Progenitor cell of endocrine pancreas (in vitro differentiated cells): Measurements from ENCODE around the gene CTRB2. TPM values are rescaled to one million over a fixed set of nuclear protein-coding genes. Genes with fewer than 3 reads are reported as not detected.
"Not testable (repeated sequence)": the region's sequence is repeated elsewhere in the genome, so short reads cannot be mapped to it uniquely, and the experiment has no call there.

Source experiments
- DNase-seq: peaks from one replicate; pipeline ENCODE4 v3.0.0; 2021; ENCODE audit warnings: low spot score; ENCODE audit not compliant: unreplicated experiment
- H3K27ac Mint-ChIP-seq: 2 replicates; pipeline ENCODE4 v1.8.0; 2021; ENCODE audit warnings: mild to moderate bottlenecking, moderate library complexity, mixed read lengths
- H3K27me3 Mint-ChIP-seq: 2 replicates; pipeline ENCODE4 v1.8.0; 2021; ENCODE audit warnings: mixed read lengths
- H3K36me3 Mint-ChIP-seq: 2 replicates; pipeline ENCODE4 v1.8.0; 2022; ENCODE audit warnings: mixed read lengths; ENCODE audit not compliant: insufficient read depth
- H3K4me1 Mint-ChIP-seq: 2 replicates; pipeline ENCODE4 v1.8.0; 2021; ENCODE audit warnings: low read depth, mixed read lengths
- H3K4me3 Mint-ChIP-seq: 2 replicates; pipeline ENCODE4 v1.8.0; 2021; ENCODE audit warnings: low read depth, mild to moderate bottlenecking, moderate library complexity, mixed read lengths
- H3K9me3 Mint-ChIP-seq: 2 replicates; pipeline ENCODE4 v1.8.0; 2021; ENCODE audit warnings: low read depth, mixed read lengths
- total RNA-seq: library from RNA; stranded (reverse); gene quantifications from 2 replicates; pipeline ENCODE4 v1.2.1, GENCODE V29; 2021
- TF ChIP-seq, protein P1 (sequence below): fragments of 200-600 bp; sonication (generic); IDR thresholded peaks from one replicate; pipeline ENCODE4 v1.5.0; 2021; ENCODE audit warnings: antibody characterized with exemption, mild to moderate bottlenecking; ENCODE audit not compliant: unreplicated experiment

Gene CTRB2
- total RNA-seq, 1 donor from 2014 or later: 1.1 TPM

DNA sequence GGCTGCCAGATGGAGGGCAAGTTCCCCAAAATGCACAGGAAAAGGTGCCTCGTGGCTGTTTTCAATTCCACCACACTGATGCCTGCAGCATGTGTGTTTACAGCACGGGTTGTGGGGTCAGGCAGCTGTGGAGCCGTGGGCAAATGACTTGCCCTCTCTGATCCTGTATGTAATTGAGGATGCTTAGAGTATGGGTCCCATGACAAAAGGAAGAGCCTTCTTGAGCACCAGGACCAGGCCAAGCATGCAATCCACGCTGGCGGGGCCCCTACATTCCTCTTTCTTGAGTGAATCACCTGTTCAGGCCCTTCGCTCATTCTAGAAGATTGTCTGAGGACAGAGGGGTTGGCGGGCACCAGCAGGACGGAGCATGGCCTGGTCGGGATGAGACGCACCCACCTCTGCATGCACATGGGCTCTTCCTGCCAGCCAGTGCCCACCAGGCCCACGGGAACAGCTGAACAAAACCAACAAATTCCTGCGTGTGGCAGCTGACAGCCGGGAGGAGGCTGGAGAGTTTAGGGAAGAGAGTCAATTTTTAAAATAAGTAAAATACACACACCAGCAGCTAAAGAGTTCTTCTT, 1.4 kb upstream of the CTRB2 start:
- Mint-ChIP-seq H3K36me3 (no peaks in the 10 kb centered on the region), H3K27ac (no peak overlapping the region), H3K4me3 (no peak overlapping the region), H3K4me1 (no peaks in the 10 kb centered on the region), H3K9me3 (no peaks in the 10 kb centered on the region), H3K27me3 (no peaks in the 10 kb centered on the region)
- TF ChIP-seq, protein P1, sequence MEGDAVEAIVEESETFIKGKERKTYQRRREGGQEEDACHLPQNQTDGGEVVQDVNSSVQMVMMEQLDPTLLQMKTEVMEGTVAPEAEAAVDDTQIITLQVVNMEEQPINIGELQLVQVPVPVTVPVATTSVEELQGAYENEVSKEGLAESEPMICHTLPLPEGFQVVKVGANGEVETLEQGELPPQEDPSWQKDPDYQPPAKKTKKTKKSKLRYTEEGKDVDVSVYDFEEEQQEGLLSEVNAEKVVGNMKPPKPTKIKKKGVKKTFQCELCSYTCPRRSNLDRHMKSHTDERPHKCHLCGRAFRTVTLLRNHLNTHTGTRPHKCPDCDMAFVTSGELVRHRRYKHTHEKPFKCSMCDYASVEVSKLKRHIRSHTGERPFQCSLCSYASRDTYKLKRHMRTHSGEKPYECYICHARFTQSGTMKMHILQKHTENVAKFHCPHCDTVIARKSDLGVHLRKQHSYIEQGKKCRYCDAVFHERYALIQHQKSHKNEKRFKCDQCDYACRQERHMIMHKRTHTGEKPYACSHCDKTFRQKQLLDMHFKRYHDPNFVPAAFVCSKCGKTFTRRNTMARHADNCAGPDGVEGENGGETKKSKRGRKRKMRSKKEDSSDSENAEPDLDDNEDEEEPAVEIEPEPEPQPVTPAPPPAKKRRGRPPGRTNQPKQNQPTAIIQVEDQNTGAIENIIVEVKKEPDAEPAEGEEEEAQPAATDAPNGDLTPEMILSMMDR: no peak
- DNase-seq: no peak

DNA sequence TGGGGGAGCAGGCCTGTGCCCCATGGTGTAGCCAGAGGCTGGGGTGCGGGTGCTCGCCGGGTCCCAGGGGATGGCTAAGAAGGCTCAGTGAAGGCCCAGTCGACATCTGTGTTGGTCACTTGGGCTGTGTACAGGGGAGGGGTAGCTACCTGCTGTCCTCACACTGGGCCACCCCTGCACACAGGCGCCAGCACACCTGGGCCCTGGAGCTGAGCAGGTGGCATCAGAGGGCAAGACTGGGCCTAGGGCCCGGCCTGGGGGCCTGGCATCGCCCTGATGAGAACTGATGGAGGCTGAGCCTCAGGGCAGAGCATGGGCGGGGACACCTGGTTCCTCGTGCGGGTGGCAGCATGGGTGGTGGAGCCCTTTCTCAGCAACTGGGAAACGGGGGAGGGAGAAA, 870 bp upstream of the CTRB2 start:
- H3K4me3 Mint-ChIP-seq: no peak overlapping the region
- H3K27me3 Mint-ChIP-seq: no peaks in the 10 kb centered on the region
- DNase-seq: no peak
- H3K27ac Mint-ChIP-seq: no peak overlapping the region
- no peaks in the 10 kb centered on the region for H3K4me1 Mint-ChIP-seq
- TF ChIP-seq, protein P1: no peak
- no peaks in the 10 kb centered on the region for H3K36me3 Mint-ChIP-seq
- H3K9me3 Mint-ChIP-seq: no peaks in the 10 kb centered on the region

DNA sequence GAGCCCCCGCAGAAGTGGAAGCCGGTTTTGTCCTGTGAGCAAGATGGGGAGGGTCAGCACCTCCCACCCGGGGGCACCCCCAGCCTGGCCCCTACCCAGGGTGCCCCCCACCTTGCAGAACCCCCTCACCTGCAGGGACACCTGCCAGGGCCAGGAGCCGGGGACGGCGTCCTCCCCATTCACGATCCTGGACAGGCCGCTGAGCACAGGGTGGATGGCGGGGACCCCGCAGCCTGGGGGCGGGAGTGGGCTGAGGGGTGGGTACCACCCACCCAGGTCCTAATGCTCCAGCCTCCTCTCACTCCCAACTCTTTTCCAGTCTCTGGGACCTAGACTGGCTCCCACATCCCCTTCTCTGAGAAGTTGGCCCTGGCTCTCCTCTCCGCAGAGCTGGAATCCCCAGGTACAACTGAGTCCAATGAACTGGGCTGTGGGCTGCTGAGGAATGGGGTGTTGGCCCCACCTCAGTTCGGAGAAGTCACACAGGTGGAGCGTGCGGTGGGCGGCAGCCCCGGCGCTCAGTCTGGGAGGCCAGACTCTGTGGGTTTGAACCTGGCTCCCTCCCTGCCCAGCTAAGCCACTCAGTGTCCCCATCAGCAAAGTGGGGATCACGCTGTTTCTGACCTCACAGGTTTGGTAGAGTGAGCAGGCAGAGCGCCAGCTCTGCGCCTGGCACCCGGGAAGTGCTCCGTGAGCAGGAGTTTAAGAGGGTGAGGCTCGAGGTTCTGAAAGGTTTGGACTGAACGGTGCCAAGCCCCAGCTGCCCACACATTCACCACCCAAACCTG, 806 bp downstream of the CTRB2 start:
- not testable (repeated sequence) for H3K36me3 Mint-ChIP-seq, DNase-seq, H3K27me3 Mint-ChIP-seq, H3K4me3 Mint-ChIP-seq, H3K4me1 Mint-ChIP-seq, H3K9me3 Mint-ChIP-seq
- peak overlapping the region; percentile 56 for H3K27ac Mint-ChIP-seq

DNA sequence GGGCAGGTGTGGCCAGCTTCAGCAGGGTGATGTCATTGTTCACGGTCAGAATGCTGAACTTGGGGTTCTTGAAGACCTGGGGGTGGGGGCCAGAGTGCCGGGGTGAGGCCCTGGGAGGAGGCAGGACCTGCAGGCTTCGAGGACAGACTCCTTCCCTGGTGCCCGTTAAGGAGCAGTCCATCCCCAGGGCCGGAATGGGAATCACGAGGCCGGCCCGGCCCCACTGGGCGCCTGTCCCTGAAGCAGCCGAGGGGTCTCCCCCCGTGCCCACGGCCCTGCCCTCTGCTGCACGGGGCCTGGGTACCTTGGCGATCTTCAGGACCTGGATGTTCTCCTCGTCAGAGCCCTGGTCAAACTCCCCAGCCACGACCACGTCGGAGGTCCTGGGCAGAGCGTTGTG, 1.5 kb downstream of the CTRB2 start:
- H3K4me3 Mint-ChIP-seq, H3K4me1 Mint-ChIP-seq, H3K9me3 Mint-ChIP-seq, H3K27me3 Mint-ChIP-seq, H3K27ac Mint-ChIP-seq, DNase-seq, H3K36me3 Mint-ChIP-seq: not testable (repeated sequence)

DNA sequence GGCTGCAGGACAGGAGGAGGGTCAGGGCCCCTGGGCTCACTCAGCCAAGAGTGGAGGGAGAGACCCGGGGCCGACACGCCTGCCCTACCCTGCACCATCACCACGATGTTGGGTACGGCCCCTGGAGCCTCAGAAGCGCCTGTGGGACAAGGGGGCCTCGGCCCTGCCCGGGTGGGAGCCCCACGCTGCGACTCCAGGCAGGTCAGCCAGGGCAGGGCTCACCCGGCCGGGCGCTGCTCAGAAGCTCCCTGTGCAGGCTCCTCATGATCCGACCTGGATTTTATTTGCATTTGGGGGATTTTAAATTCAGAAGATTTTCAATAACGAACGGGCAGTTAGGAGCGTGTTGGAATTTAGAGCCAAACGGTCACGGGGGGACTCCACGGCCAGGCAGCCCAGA, 2.1 kb downstream of the CTRB2 start:
- H3K27me3 Mint-ChIP-seq, H3K36me3 Mint-ChIP-seq, H3K27ac Mint-ChIP-seq, H3K9me3 Mint-ChIP-seq, H3K4me3 Mint-ChIP-seq, H3K4me1 Mint-ChIP-seq, DNase-seq: not testable (repeated sequence)

DNA sequence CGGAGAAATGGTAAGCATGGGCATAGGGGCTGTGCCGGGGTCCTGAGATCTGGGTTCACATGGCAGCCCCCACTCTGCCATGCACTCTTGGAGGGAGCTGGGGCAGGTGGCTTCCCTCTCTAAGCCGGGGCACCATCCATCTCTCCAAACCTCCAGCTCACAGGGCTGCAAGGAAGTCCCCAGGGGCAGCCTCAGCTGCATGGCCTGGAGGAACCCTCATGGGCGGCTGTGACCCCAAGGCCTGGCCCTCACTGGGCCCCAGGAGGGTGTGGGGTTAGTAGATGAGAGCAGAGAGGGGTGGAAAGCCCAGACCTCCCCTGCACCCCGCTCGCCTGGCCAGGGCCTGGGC, 2.6 kb downstream of the CTRB2 start:
- Mint-ChIP-seq H3K27me3 (peaks cover 7% of the 10 kb centered on the region), H3K36me3 (no peaks in the 10 kb centered on the region), H3K4me3 (no peak overlapping the region), H3K27ac (no peak overlapping the region), H3K9me3 (no peaks in the 10 kb centered on the region), H3K4me1 (no peaks in the 10 kb centered on the region)
- DNase-seq: no peak
- TF ChIP-seq, protein P1: no peak
